Measurements from ENCODE around the gene UBE2D4. TPM values are rescaled to one million over a fixed set of nuclear protein-coding genes. Genes with fewer than 3 reads are reported as not detected.
"Not testable (repeated sequence)": the region's sequence is repeated elsewhere in the genome, so short reads cannot be mapped to it uniquely, and the experiment has no call there.

UBE2D4 gene
- total RNA-seq, 1 donor from 2014 or later = 25.5 TPM

GRCh38 chr7:43977525-43977924 lies 51.3 kb downstream of the UBE2D4 start:
- intact Hi-C loops (cut with DNase I) = no loop called here
- no peaks in the 10 kb centered on the region for H3K4me1 ChIP-seq
- TF ChIP-seq POLR2AphosphoS5 (IDR thresholded peaks at IDR 0.05; ENCODE audit: insufficient read depth in 1 of 2, low read depth in 1 of 2) = no peak
- TF ChIP-seq POLR2A (IDR thresholded peaks at IDR 0.05) = no peak
- TF ChIP-seq CTCF (IDR thresholded peaks at IDR 0.05) = no peak
- H3K36me3 ChIP-seq = no peaks in the 10 kb centered on the region
- DNase-seq (ENCODE audit: extremely low spot score in 2 of 2) = no peak
- no peak overlapping the region for H3K27ac ChIP-seq
- no peaks in the 10 kb centered on the region for H3K27me3 ChIP-seq
- H3K4me3 ChIP-seq = no peak overlapping the region
- no peaks in the 10 kb centered on the region for H3K9me3 ChIP-seq

GRCh38 chr7:43978102-43978501 lies 51.9 kb downstream of the UBE2D4 start:
- H3K4me3 ChIP-seq; H3K36me3 ChIP-seq; H3K27ac ChIP-seq; intact Hi-C loops (cut with DNase I); H3K27me3 ChIP-seq; H3K4me1 ChIP-seq; H3K9me3 ChIP-seq; DNase-seq (ENCODE audit: extremely low spot score in 2 of 2): not testable (repeated sequence)

GRCh38 chr7:43982848-43983247 lies 56.6 kb downstream of the UBE2D4 start:
- H3K4me1 ChIP-seq; DNase-seq (ENCODE audit: extremely low spot score in 2 of 2); H3K9me3 ChIP-seq; intact Hi-C loops (cut with DNase I); H3K27me3 ChIP-seq; H3K4me3 ChIP-seq; H3K36me3 ChIP-seq; H3K27ac ChIP-seq: not testable (repeated sequence)

- H3K27me3 ChIP-seq; H3K9me3 ChIP-seq; H3K4me3 ChIP-seq; H3K27ac ChIP-seq; H3K4me1 ChIP-seq; DNase-seq (ENCODE audit: extremely low spot score in 2 of 2); H3K36me3 ChIP-seq; intact Hi-C loops (cut with DNase I): not testable (repeated sequence)
These were observed 57.5 kb downstream of the UBE2D4 start for GRCh38 chr7:43983736-43984135.

- H3K4me3 ChIP-seq = peak overlapping the region; percentile 6 to 42
- H3K27me3 ChIP-seq; DNase-seq (ENCODE audit: extremely low spot score in 2 of 2); H3K36me3 ChIP-seq; H3K9me3 ChIP-seq; intact Hi-C loops (cut with DNase I); H3K4me1 ChIP-seq: not testable (repeated sequence)
- H3K27ac ChIP-seq = peak overlapping the region; percentile 66
- TF ChIP-seq CTCF (IDR thresholded peaks at IDR 0.05) = peak in 2 of 3 experiments; percentile 39 to 80
These were observed 59.9 kb downstream of the UBE2D4 start for GRCh38 chr7:43985904-43986864.

- intact Hi-C loops (cut with DNase I) = not testable (repeated sequence)
These were observed 61.2 kb downstream of the UBE2D4 start for GRCh38 chr7:43987476-43987875.

GRCh38 chr7:43990011-43990585 lies 63.9 kb downstream of the UBE2D4 start:
- H3K9me3 ChIP-seq; intact Hi-C loops (cut with DNase I); H3K4me1 ChIP-seq; H3K27ac ChIP-seq; H3K4me3 ChIP-seq; H3K27me3 ChIP-seq; H3K36me3 ChIP-seq; DNase-seq (ENCODE audit: extremely low spot score in 2 of 2): not testable (repeated sequence)

More at GRCh38 chr7:43987476-43987875, 61.2 kb downstream of the UBE2D4 start:
- not testable (repeated sequence) for DNase-seq (ENCODE audit: extremely low spot score in 2 of 2); H3K9me3 ChIP-seq; H3K27ac ChIP-seq; H3K4me1 ChIP-seq; H3K27me3 ChIP-seq; H3K4me3 ChIP-seq; H3K36me3 ChIP-seq

- DNase-seq (ENCODE audit: extremely low spot score in 2 of 2); H3K36me3 ChIP-seq; H3K27me3 ChIP-seq; H3K27ac ChIP-seq; H3K4me1 ChIP-seq; H3K4me3 ChIP-seq; H3K9me3 ChIP-seq; intact Hi-C loops (cut with DNase I): not testable (repeated sequence)
These were observed 64.6 kb downstream of the UBE2D4 start for GRCh38 chr7:43990829-43991228.

GRCh38 chr7:43992896-43993295 lies 66.7 kb downstream of the UBE2D4 start:
- H3K9me3 ChIP-seq; H3K27me3 ChIP-seq; H3K4me3 ChIP-seq; H3K27ac ChIP-seq; H3K36me3 ChIP-seq; DNase-seq (ENCODE audit: extremely low spot score in 2 of 2); H3K4me1 ChIP-seq; intact Hi-C loops (cut with DNase I): not testable (repeated sequence)

GRCh38 chr7:43994681-43995080 lies 68.4 kb downstream of the UBE2D4 start:
- H3K4me3 ChIP-seq; intact Hi-C loops (cut with DNase I); H3K36me3 ChIP-seq: not testable (repeated sequence)

GRCh38 chr7:43997532-43997931 lies 71.3 kb downstream of the UBE2D4 start, which contains the start of gene SPDYE1:
Gene SPDYE1, plus strand, starts transcription at chr7:43997897. Its CDS starts 2,053 bp downstream, at chr7:43999950.
- H3K27me3 ChIP-seq; H3K4me1 ChIP-seq; H3K36me3 ChIP-seq; DNase-seq (ENCODE audit: extremely low spot score in 2 of 2); H3K9me3 ChIP-seq; intact Hi-C loops (cut with DNase I); H3K27ac ChIP-seq; H3K4me3 ChIP-seq: not testable (repeated sequence)

More at GRCh38 chr7:43994681-43995080, 68.4 kb downstream of the UBE2D4 start:
- not testable (repeated sequence) for H3K27me3 ChIP-seq; DNase-seq (ENCODE audit: extremely low spot score in 2 of 2); H3K27ac ChIP-seq; H3K9me3 ChIP-seq; H3K4me1 ChIP-seq
